ENCODE measurements around the gene LRP1.

DNA sequence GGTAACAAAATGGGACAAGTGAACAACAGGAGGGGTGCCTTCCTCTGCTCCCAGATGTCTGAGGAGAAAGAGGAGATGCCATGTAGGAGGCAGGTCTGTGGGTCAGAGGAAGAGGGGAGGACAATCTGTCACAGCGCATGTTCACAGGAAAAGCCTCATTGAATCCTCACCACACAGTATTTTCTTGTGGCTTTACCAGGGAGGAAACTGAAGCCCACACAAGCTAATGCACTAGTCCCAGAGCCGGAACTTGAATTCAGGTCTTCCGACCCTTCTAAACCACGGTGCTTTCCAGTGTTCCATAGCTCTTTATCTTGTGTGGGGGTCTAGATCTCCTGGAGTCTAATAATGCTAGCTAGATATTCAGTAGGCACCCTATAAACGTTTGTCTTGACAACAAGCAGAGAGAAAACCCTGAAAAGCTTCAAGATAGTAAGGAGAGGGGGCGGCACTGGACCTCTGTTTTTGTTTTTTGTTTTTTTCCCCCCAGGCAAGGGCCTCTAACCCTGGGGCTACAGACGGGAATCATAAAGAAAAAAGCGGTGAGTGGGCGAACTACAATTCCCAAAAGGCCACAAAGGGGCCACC lies 100.9 kb downstream of the LRP1 start:
- TF ChIP-seq, protein P1, sequence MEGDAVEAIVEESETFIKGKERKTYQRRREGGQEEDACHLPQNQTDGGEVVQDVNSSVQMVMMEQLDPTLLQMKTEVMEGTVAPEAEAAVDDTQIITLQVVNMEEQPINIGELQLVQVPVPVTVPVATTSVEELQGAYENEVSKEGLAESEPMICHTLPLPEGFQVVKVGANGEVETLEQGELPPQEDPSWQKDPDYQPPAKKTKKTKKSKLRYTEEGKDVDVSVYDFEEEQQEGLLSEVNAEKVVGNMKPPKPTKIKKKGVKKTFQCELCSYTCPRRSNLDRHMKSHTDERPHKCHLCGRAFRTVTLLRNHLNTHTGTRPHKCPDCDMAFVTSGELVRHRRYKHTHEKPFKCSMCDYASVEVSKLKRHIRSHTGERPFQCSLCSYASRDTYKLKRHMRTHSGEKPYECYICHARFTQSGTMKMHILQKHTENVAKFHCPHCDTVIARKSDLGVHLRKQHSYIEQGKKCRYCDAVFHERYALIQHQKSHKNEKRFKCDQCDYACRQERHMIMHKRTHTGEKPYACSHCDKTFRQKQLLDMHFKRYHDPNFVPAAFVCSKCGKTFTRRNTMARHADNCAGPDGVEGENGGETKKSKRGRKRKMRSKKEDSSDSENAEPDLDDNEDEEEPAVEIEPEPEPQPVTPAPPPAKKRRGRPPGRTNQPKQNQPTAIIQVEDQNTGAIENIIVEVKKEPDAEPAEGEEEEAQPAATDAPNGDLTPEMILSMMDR (IDR thresholded peaks at IDR 0.05) = no peak
- no peak for TF ChIP-seq POLR2AphosphoS5 (IDR thresholded peaks at IDR 0.05; ENCODE audit: low read depth, low read length)
- TF ChIP-seq SIN3A (IDR thresholded peaks at IDR 0.05; ENCODE audit: borderline replicate concordance, insufficient read depth, low read depth, low read length) = no peak
